Upper lobe of left lung (tissue), 6 donors: Measurements from ENCODE around the gene HENMT1. TPM values are rescaled to one million over a fixed set of nuclear protein-coding genes. Genes with fewer than 3 reads are reported as not detected.

Experiments
- ATAC-seq, 2 donors: fragments of 200-7000 bp; cut with Tn5 transposase; one replicate each; pipeline ENCODE4 v1.9.1; 2022; ENCODE audit warnings: mild to moderate bottlenecking in 2 of 2, moderate library complexity in 2 of 2; ENCODE audit not compliant: low FRiP score in 2 of 2
- DNase-seq, 2 donors: peaks; one replicate each; pipeline ENCODE4 v3.0.0-alpha.2; 2019 to 2020
- H3K27ac ChIP-seq, 4 donors: fragments of 200-600 bp; sonication (generic); one replicate each; pipeline ENCODE4 v1.5.1; 2016 to 2019
- H3K27me3 ChIP-seq, 4 donors: fragments of 200-600 bp; sonication (generic); one replicate each; pipeline ENCODE4 v1.5.1; 2017 to 2019
- H3K36me3 ChIP-seq, 4 donors: fragments of 200-600 bp; sonication (generic); one replicate each; pipeline ENCODE4 v1.5.1; 2016 to 2019
- H3K4me1 ChIP-seq, 4 donors: fragments of 200-600 bp; sonication (generic); one replicate each; pipeline ENCODE4 v1.5.1; 2018 to 2019
- H3K4me3 ChIP-seq, 4 donors: fragments of 200-600 bp; sonication (generic); one replicate each; pipeline ENCODE4 v1.5.1; 2017 to 2019; ENCODE audit warnings: mild to moderate bottlenecking in 2 of 4, moderate library complexity in 1 of 4
- H3K9me3 ChIP-seq, 4 donors: fragments of 200-600 bp; sonication (generic); one replicate each; pipeline ENCODE4 v1.5.1; 2018 to 2019
- CTCF ChIP-seq, 6 experiments: fragments of 450-650 bp in 4 of 6; fragments of 200-600 bp in 2 of 6; sonication (generic) in 2 of 6; IDR thresholded peaks; one replicate each; pipeline ENCODE4 v1.5.1; 2016 to 2019; ENCODE audit warnings: antibody characterized with exemption in 6 of 6
- EP300 ChIP-seq, 4 donors: sonication (generic); formaldehyde crosslinking; IDR thresholded peaks; one replicate each; pipeline ENCODE4 v1.5.1; 2017; ENCODE audit warnings: antibody characterized with exemption in 4 of 4, control low read depth in 2 of 4
- POLR2A ChIP-seq, 4 donors: fragments of 450-650 bp; IDR thresholded peaks; one replicate each; pipeline ENCODE4 v1.5.1; 2016 to 2017; ENCODE audit warnings: antibody characterized with exemption in 4 of 4, mild to moderate bottlenecking in 2 of 4
- POLR2AphosphoS5 ChIP-seq, 2 donors: sonication (generic); formaldehyde crosslinking; IDR thresholded peaks; one replicate each; pipeline ENCODE4 v1.5.1; 2017; ENCODE audit warnings: antibody characterized with exemption in 2 of 2
- whole genome bisulfite sequencing, 2 donors: methylation state at CpG; one replicate each; pipeline ENCODE4 v1.1.5; 2017 to 2018; 5-methylcytosine and 5-hydroxymethylcytosine counted together
- total RNA-seq, 6 donors: library from RNA; depleted of rRNA in 4 of 6; stranded (reverse); fragments of >200 nt in 4 of 6; gene quantifications; one replicate each; pipeline versions ENCODE4 v1.1.0 to v1.2.1, GENCODE V29; 2016 to 2021
- donor health status: DM: no; HTN: no; CAD: no; lungs with moderate emphysema.
- donor health status: DM: no; HTN: yes; CAD: no; lungs with severe emphysema.

Gene HENMT1
- 10 to 100 TPM in 2 of 6 donors, 1 to 10 TPM in 4; 5.0 to 12.3 (median 7.0) TPM for total RNA-seq

DNA sequence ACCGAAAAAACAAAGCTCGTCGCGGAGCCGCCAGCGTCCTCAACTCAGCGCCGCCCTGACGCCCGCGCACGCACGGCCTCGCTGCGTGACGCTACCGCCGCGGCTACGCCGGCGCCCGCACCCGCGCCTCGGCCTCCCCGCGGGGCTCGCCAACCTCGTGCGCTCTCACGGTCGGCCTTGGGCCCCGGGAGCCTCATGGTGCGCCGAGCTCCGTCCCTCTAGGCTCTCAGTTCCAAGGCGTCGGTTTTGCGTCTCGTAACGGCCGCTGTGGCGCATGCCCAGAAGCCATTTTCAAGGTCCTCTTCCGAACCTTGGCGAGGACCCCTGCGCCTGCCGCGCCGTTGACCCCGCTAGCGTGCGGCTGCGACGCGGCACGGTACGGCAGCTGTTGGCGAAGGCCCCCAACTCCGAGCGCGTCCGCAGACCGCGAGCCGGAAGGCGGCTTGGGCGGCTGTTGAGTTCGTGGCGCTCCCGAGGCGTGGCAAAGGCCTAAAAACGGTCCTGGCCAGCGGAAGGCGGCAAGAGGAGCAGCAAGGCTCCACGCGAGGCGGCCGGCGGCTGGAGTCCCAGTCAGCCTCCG, at the start of gene HENMT1:
Gene HENMT1, minus strand, starts transcription at position 64 of the 580 bp plus-strand sequence. CDS start 1,209 bp downstream, outside the sequence.
- peak; percentile 74 to 96 for ATAC-seq
- Histone ChIP-seq H3K4me1 (peaks cover 0 to 10% (median 5%) of the 10 kb centered on the region in 4 donors), H3K4me3 (peak within 1 kb of the TSS; percentile 21 to 57 (median 52)), H3K27ac (peak within 1 kb of the TSS; percentile 90 to 95 (median 93)), H3K9me3 (no peaks in the 10 kb centered on the region), H3K36me3 (no peaks in the 10 kb centered on the region), H3K27me3 (no peaks in the 10 kb centered on the region)
- peak in 3 of 4 donors; percentile 30 to 67 (median 52) for TF ChIP-seq POLR2A (IDR thresholded peaks at IDR 0.05)
- TF ChIP-seq EP300 (IDR thresholded peaks at IDR 0.05): no peak
- peak in 1 of 6 experiments; percentile 21 for TF ChIP-seq CTCF (IDR thresholded peaks at IDR 0.05)
- TF ChIP-seq POLR2AphosphoS5 (IDR thresholded peaks at IDR 0.05): peak in 1 of 2 donors; percentile 48
- peak; percentile 48 to 94 for DNase-seq
- 1 to 7% methylated on average over 18 to 23 of the region's 81 CpGs for WGBS, 2 donors

GRCh38 chr1:108708691-108709660, 48.1 kb upstream of the HENMT1 start:
- no peak overlapping the region for H3K27ac ChIP-seq
- no peaks in the 10 kb centered on the region for H3K27me3 ChIP-seq
- DNase-seq: peak in 1 of 2 donors; percentile 29
- no peak overlapping the region for H3K4me3 ChIP-seq
- H3K36me3 ChIP-seq: no peaks in the 10 kb centered on the region
- TF ChIP-seq POLR2A (IDR thresholded peaks at IDR 0.05) (no peak), EP300 (IDR thresholded peaks at IDR 0.05) (no peak), CTCF (IDR thresholded peaks at IDR 0.05) (peak in 5 of 6 experiments; percentile 10 to 36 (median 25)), POLR2AphosphoS5 (IDR thresholded peaks at IDR 0.05) (no peak)
- WGBS, 2 donors: 70 to 83% methylated on average over 5 to 7 of the region's 7 CpGs
- peaks cover 0 to 7% (median 3%) of the 10 kb centered on the region in 4 donors for H3K4me1 ChIP-seq
- no peaks in the 10 kb centered on the region for H3K9me3 ChIP-seq
- peak; percentile 31 to 37 for ATAC-seq

GRCh38 chr1:108706643-108707042, 45.8 kb upstream of the HENMT1 start:
- Histone ChIP-seq H3K36me3 (peaks cover 0 to 7% (median 0%) of the 10 kb centered on the region in 4 donors), H3K27ac (no peak overlapping the region), H3K27me3 (no peaks in the 10 kb centered on the region), H3K4me3 (no peak overlapping the region), H3K9me3 (no peaks in the 10 kb centered on the region), H3K4me1 (peaks cover 0 to 7% (median 3%) of the 10 kb centered on the region in 4 donors)
- DNase-seq: no peak
- no peak for ATAC-seq
- TF ChIP-seq EP300 (IDR thresholded peaks at IDR 0.05): no peak
- TF ChIP-seq POLR2A (IDR thresholded peaks at IDR 0.05): no peak
- TF ChIP-seq POLR2AphosphoS5 (IDR thresholded peaks at IDR 0.05): no peak
- no peak for TF ChIP-seq CTCF (IDR thresholded peaks at IDR 0.05)
- WGBS, 2 donors: 86 to 89% methylated on average over 3 of the region's 3 CpGs

DNA sequence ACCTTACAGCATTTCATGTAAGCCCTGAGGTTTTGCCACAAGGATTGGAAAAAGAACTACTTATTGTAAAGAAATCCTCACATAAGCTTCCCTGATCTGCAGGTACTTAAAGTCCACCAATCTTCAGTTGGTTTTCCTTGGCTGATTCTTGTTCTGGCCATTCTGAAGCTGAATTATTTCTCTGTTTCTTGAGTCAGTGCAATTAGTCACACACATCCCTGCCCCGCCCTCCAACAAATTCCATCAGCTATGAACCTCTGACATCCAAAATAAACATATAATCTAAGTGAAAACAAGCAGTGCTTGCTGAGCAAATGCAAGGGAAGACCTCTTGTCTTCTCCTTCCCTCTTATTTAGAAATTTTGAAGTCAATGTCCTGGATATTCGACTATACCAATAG, 43.6 kb upstream of the HENMT1 start:
- no peak for DNase-seq
- ATAC-seq: peak in 1 of 2 donors; percentile 64

More for the DNA sequence above, 43.6 kb upstream of the HENMT1 start:
- no peaks in the 10 kb centered on the region for H3K9me3 ChIP-seq
- peaks cover 0 to 28% (median 10%) of the 10 kb centered on the region in 4 donors for H3K36me3 ChIP-seq
- no peak overlapping the region for H3K27ac ChIP-seq
- H3K4me3 ChIP-seq: no peak overlapping the region
- peaks cover 0 to 7% (median 3%) of the 10 kb centered on the region in 4 donors for H3K4me1 ChIP-seq
- TF ChIP-seq POLR2AphosphoS5 (IDR thresholded peaks at IDR 0.05): no peak
- no peak for TF ChIP-seq CTCF (IDR thresholded peaks at IDR 0.05)
- no peak for TF ChIP-seq EP300 (IDR thresholded peaks at IDR 0.05)
- no peak for TF ChIP-seq POLR2A (IDR thresholded peaks at IDR 0.05)
- 65 to 75% methylated on average over 2 of the region's 2 CpGs for WGBS, 2 donors
- no peaks in the 10 kb centered on the region for H3K27me3 ChIP-seq
